ENCODE data around the gene HPX.

GRCh38 chr11:6480299-6480914 is 39.6 kb upstream of the HPX start:
- TF ChIP-seq CTCF (IDR thresholded peaks at IDR 0.05): no peak
- TF ChIP-seq POLR2A (IDR thresholded peaks at IDR 0.05): no peak
